Astrocyte of the spinal cord (primary cell): Measurements from ENCODE around the gene RARA.

Source experiments
- DNase-seq: peaks from one replicate; pipeline ENCODE4 v3.0.0; 2011; ENCODE audit warnings: low read depth, low spot score
- H3K4me3 ChIP-seq: 2 replicates; pipeline ENCODE4 v1.5.1; 2011; ENCODE audit warnings: low read depth, mild to moderate bottlenecking, low read length, moderate library complexity
- in situ Hi-C: cut with HindIII; loops from 2 replicates; pipeline ENCODE4 v1.10.0; 2017; ENCODE audit warnings: low sequenced_read_pairs
- TF ChIP-seq, protein P1 (sequence below): IDR thresholded peaks from 2 replicates; pipeline ENCODE4 v1.5.1; 2012; ENCODE audit warnings: low read depth, mild to moderate bottlenecking, low read length, inconsistent platforms

The RARA gene

GRCh38 chr17:40344421-40345160 is 35.6 kb downstream of the RARA start:
- DNase-seq: no peak
- peak overlapping the region; percentile 78 for H3K4me3 ChIP-seq
- TF ChIP-seq, protein P1, sequence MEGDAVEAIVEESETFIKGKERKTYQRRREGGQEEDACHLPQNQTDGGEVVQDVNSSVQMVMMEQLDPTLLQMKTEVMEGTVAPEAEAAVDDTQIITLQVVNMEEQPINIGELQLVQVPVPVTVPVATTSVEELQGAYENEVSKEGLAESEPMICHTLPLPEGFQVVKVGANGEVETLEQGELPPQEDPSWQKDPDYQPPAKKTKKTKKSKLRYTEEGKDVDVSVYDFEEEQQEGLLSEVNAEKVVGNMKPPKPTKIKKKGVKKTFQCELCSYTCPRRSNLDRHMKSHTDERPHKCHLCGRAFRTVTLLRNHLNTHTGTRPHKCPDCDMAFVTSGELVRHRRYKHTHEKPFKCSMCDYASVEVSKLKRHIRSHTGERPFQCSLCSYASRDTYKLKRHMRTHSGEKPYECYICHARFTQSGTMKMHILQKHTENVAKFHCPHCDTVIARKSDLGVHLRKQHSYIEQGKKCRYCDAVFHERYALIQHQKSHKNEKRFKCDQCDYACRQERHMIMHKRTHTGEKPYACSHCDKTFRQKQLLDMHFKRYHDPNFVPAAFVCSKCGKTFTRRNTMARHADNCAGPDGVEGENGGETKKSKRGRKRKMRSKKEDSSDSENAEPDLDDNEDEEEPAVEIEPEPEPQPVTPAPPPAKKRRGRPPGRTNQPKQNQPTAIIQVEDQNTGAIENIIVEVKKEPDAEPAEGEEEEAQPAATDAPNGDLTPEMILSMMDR: no peak
- in situ Hi-C loops: no loop called here

DNA sequence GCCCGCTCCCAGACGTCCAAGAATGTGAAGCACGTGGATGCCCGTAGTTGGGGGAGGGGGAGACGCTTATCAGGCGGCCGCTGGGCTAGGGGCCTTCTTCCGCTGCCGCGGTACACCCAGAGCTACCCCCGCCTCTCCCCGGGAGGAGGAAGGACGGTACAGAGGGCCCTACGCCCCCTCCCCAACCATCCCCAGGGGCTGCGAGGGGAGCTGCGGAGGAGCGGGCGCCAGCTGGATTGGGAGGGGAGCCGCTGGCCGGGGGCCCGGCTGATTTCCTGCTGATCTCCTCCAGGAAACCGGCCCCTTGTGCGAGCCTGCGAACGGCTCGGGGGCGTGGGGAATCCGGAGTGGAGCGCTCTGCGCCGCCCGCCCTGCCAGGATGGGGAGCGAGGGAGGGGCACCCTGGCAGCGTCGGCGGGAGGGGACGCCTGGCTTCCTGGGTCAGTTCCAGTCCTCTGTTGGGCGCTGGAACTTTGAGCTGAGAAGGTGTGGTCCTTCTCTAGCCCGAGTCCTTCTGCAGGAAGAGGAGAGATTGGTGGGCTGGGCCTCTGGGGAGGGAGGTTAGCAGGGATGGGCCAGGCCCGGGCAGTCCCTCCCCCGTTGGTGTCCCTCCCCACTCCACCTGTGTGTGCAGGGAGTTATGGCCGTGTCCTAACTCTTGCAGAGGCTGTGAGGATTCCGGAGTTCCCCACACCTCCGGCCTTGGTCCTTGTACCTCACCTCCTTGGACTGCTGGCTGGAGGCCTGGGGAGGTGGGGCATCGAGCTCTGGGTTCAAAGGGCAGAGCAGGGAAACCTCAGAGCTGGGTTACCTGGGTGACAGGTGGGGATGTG is 36.4 kb downstream of the RARA start:
- TF ChIP-seq, protein P1: no peak
- peak overlapping the region; percentile 78 for H3K4me3 ChIP-seq
- in situ Hi-C loops: no loop called here
- peak; percentile 68 for DNase-seq

- TF ChIP-seq, protein P1: no peak
- peak overlapping the region; percentile 78 for H3K4me3 ChIP-seq
- DNase-seq: peak; percentile 36
- in situ Hi-C loops: no loop called here
These were observed 37.2 kb downstream of the RARA start for GRCh38 chr17:40345994-40346764.

DNA sequence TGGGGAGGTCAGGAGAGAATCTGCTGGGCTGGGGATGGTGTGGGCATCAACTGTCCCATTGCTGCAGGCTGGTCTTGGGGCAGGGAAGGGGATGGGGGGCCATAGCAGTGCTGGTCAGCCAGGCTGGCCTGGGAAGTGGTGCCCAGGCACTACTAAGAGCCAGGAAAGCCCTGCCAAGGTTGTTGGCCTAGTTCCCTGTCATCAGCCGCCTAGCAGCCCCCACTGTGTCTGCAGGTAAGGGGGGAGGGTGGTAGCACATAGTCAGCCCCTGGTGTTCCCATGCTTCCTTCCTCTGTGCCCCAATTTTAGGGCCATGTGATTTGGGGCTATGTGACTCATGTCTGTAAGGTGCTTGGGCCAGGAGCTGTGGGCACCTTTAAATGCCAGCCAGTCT is 37.8 kb downstream of the RARA start:
- TF ChIP-seq, protein P1: no peak
- in situ Hi-C loops: no loop called here
- no peak overlapping the region for H3K4me3 ChIP-seq
- DNase-seq: no peak

DNA sequence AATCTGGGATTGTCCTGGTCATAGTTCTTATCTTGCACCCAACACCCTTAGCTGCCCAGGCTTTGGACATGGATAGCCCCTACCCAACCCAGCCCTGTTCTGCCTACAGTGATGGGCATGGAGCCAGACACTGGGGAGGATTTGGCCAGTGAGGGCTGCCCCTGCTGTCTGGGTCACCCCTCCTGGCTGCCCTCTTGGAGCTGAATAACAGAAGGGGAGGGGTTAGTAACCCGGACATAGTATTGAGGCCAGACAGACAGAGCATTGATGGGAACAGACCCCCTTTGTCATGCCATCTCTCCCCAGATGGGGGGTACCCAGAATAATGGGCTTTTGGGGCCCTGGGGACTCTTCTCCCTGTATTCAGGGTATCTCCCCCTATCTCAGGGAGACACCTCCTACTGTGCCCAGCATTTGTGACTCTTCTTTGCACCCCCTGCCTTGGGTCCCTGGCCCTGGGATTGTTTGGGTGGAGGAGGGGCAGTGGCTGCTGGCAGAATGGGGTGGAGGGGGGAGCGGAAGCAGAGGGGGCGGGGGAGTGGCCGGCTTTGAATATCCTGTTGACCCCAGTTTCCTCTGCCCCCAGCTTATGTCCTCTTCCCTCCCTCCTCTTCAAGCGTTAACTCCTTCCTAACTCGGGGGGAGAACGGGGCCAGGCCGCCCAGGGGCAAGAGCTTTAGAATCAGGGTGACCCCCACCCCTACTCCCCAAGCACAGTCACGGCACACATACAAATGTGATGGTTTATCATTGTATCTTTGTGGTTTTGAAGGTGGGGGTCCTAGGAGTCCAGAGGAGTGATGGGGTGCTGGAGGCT is 38.5 kb downstream of the RARA start:
- in situ Hi-C loops: no loop called here
- no peak for DNase-seq
- H3K4me3 ChIP-seq: no peak overlapping the region
- TF ChIP-seq, protein P1: no peak

GRCh38 chr17:40348136-40348504 is 39.1 kb downstream of the RARA start:
- no peak for DNase-seq
- no peak overlapping the region for H3K4me3 ChIP-seq
- TF ChIP-seq, protein P1: no peak
- in situ Hi-C loops: no loop called here
